Brain pericyte (primary cell): ENCODE data around the gene FTCD.
"Not testable (repeated sequence)": the region's sequence is repeated elsewhere in the genome, so short reads cannot be mapped to it uniquely, and the experiment has no call there.

Experiments used
- DNase-seq: peaks from one replicate; pipeline ENCODE4 v3.0.0-alpha.2; 2012; ENCODE audit warnings: low read depth, low spot score

FTCD gene

DNA sequence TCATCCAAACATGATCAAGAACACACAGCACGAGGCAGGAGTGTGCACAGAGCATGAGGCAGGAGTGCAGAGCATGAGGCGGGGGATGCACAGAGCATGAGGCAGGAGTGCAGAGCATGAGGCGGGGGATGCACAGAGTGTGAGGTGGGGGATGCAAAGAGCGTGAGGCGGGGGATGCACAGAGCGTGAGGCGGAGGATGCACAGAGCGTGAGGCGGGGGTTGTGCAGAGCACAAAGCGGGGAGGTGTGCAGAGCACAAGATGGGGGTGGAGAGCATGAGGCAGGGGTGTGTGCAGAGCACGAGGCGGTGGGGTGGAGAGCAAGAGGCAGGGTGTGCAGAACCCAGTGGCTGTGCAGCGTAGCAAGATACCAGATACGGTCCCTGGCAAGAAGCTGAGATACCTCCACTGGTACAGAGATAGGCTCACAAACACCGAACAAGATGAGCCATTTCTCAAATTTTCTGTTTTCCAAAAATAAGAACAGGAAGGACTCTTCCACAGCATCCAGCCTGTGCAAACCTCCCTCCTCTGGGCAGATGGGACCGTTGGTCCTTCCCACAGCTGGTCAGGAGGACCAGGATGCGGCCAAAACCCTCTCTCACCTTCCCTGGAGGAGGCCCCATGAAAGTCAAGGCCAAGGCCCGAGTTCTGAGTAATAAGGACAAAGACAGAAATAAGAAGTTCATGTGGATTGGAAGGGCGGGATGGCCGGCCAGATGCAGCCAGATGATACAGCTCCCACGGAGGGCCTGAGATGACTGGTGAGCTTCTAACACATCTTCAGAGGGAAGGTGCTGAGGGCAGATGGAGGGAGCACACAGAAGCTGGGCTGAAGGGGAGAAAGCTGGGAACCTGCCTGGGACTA is 16.9 kb upstream of the FTCD start:
- DNase-seq: no peak

DNA sequence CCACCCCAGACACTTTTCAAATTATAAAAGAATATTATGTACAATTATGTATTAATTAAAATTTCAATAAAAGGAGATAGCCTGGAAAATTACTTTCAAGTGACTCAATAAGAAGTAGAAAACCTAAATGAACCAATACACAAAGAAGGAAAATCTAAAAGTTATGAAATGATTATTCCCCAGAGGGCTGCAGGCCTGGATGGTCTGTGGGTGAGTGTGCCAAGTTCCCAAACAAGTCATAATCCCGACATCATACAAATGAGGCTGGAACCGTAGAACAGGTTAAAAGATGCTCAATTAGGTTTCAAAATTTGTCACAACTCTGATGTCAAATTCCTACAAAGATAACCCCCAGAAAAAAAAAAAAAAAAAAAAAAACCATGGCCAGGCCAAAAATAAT is 16.2 kb upstream of the FTCD start:
- no peak for DNase-seq

DNA sequence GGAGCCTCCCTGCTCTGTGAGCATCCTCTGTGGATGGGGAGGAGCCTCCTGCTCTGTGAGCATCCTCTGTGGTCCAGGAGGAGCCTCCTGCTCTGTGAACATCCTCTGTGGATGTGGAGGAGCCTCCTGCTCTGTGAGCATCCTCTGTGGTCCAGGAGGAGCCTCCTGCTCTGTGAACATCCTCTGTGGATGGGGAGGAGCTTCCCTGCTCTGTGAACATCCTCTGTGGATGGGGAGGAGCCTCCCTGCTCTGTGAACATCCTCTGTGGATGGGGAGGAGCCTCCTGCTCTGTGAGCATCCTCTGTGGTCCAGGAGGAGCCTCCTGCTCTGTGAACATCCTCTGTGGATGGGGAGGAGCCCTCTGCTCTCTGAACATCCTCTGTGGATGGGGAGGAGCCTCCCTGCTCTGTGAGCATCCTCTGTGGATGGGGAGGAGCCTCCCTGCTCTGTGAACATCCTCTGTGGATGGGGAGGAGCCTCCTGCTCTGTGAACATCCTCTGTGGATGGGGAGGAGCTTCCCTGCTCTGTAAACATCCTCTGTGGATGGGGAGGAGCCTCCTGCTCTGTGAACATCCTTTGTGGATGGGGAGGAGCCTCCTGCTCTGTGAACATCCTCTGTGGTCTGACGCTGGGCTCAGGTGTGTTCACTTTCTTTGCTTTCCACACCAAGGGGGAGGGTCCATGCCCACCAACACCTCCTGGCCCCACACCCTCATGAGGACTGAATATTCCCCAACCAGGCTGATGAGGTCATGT is 15.2 kb upstream of the FTCD start:
- DNase-seq: not testable (repeated sequence)

DNA sequence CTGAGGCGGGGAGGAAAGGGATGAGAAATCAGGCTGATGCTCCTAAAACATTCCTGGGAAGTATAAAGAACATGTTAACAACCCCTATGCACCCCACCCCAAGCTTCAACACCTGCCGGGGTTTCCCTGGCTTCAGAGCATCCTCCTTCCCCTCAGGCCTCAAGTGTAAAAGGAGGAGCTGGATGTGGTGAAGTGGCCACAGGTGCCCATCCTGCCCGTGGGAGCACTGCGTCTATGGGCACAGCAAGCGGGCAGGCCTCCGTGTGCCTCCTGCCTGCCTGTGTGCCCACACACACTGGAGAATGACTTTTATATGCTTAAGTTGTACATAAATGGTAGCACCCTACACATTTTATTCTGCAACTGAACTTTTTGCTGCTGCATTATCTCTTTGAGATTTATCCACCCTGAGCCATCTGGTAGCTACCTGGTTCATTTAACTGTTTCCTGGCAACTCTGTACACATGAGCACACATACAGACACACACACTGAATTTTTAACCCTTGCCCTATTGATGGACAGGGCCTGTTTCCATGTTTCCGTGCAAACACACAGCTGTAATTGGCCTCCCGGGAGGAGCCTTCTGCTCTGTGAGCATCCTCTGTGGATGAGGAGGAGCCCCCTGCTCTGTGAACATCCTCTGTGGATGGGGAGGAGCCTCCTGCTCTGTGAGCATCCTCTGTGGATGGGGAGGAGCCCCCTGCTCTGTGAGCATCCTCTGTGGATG is 13.4 kb upstream of the FTCD start:
- no peak for DNase-seq

DNA sequence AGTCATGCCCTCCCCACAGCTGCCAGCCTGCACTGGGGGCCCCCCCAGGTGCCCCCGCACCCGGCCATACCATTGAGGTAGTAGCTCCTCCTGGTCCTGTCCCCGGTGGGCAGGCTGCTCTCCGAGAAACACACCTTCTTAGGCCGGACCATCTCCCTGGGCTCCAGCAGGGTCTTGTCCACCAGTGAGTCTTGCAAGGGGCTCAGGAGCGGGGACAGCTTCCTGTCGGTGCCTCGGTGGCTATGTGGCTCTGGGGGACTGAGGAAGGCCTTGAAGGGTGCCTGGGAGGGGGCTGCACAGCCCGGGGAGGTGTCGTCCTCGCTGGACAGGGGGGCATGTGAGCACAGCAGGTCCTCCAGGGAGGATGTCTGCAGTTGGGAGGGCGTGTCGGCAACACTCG is 12.9 kb upstream of the FTCD start:
- no peak for DNase-seq

DNA sequence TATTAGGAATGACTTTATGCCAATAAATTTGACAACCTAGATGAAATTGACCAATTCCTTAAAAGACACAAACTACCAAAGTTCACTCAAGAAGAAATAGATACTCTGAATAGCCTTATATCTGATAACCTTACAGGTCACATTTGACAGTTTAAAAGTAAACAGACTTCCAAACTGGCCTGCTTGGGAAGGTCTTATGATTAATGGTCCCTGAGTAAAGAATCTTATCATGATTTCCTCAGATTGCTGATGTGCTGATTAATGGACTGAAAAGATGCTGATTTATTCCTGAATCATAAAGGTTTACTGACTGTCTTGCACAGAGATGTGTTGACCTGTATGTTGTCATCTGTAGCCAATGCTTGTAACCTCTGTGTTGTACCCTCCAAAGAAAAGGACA is 9.7 kb upstream of the FTCD start:
- DNase-seq: no peak

DNA sequence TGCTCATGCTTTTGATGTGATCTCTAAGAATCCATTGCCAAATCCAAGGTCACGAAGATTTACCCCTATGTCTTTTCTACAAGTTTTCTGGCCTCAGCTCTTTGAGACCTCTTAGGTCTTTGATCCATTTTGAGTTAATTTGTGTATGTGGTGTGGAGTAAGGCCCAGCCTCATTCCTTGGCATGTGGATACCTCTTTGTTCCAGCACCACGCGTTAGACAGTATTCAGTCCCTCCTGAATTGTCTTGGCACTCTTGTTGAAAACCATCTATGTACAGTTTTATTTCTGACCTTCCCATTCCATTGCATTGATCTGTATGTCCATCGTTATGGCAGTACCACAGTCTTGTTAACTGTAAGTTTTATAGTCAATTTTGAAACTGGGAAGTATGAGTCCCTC is 8.0 kb upstream of the FTCD start:
- no peak for DNase-seq

DNA sequence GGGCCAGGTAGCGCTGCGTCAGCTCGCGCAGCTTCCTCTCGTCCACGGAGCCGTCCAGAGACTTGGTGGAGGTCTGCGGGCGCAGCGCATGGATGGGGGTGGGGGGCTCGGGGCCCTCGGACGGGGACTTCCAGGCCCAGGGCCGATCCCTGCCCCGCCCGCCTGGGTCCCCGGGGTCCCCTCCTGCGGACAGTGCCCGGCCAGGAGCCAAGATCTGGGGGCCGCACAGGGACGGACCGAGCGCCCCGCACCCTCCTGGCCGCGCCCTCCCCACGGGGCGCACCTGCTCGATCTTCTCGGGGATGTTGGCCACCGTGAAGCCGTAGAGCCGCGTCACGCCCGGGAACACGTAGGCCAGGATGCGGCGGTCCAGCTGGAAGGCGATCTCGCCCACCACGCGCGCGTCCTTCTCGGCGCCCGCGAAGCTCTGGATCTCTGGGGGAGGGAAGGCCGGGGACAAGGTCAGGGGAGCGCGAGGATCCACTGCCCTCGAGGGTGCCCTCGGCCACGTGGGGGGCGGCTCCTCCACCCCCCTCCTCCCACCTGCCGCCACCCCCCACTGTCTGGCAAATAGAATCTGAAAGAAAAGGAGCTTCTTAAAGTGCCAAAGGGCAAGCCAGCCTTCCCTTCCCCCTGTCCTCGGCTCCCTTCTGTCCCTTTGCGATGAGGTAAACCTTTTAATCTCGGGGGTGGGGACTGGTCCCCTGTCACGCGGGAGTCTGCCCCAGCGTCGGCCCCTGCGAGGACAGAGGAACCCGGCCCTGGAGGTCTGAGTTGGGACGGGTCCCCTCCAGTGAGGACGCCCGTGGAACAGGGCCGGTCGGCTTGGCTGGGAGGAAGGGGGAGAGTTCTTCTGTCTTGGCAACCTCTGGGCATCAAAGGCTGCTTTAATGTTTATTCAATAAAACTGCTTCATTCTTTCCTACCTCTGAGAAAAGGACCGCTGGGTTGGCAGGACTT is 6.5 kb upstream of the FTCD start:
- no peak for DNase-seq

DNA sequence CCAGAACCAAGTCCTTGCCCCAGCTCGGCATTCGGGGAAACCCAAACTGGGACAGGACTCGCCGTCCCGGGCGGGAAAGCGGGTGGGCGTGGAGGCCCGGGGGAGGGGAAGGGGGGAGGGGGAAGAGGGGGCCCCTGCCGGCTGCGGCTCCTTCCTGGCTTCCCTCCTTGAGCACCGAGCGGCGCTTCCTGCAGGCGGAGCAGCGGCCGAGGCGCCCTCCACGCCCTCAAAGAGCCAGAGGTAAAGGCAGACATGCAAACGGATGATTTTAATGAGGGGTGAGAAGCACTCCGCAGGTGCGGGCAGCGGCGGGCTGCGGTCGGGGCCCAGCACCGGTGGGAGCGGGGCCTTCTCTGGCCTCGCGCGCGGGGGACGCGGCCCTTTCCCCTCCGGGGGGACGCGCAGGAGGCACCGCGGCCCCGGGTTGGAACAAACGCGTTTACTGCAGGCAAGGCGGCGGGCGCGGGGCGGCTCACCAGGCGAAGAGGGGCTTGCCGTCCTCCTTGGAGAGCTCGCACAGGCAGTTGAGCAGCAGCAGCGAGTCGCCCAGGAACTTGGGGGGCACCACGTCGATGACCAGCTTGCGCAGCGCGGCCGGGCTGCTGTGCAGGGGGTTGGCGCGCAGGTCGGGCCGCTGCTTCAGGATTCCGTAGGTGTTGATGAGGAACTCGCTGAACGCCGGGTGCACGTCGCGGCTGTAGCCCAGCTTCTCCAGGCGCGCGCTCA is 5.7 kb upstream of the FTCD start:
- DNase-seq: no peak

DNA sequence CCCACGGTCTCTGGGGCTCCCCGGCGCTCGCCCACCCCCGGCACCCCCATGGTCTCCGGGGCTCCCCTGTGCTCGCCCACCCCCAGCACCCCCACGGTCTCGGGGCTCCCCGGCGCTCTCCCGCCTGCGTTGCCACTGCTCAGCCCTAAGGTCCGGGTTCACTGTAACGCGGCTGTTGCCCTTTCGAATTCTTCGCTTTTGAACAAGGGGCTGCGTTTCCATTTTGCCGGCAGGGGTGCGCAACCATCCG is 5.2 kb upstream of the FTCD start:
- no peak for DNase-seq

DNA sequence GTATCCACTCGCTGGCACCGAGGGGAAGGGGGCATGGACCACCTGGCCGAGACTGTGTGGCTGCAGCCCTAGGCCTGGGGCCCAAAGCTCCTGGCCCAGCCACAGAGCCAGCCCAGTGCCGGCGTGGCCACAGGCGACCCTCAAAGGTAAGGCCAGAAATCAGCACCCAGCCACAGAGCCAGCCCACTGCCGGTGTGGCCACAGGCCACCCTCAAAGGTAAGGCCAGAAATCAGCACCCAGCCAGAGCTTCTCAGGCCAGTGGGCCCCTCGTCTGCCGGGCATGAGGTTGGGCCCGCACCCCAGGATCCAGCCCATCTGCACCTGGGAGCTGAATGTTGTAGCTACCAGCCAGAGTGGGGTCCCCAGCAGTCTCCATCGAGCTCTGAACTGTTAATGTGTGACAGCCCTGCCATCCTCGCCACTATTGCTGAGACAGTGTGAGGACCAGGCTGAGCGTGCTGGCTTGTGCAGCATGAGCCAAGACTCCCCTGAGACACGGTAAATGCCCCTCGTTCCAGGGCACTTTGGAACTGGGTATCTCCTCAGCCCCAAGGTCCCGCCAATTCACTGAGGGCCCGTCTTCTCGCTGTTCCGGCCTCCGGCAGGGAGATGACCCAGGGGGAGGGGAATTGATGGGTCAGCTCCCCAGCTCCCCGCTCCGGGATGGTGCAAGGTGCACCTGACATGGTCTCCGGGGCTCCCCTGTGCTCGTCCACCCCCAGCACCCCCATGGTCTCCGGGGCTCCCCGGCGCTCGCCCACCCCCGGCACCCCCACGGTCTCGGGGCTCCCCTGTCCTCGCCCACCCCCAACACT is 4.7 kb upstream of the FTCD start:
- no peak for DNase-seq

DNA sequence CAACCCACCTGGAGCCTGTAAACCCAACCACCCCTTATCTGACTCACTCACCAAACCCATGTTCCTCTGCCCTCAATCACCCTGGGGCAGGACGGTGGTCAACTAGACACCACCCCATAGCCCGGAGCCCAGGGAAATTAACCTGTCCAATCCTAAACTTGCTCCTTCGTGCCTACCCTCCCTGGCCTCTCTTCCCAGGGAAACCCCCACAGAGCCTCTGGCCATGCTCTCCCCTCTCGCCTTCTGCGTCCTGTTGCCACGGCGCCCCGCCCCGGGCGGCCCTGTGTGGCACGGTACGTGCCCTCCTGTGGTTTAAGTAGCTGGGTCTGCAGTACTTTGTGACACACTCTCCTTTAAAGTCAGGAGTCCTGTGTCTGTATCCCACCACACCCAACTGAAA is 4.0 kb upstream of the FTCD start:
- DNase-seq: no peak

DNA sequence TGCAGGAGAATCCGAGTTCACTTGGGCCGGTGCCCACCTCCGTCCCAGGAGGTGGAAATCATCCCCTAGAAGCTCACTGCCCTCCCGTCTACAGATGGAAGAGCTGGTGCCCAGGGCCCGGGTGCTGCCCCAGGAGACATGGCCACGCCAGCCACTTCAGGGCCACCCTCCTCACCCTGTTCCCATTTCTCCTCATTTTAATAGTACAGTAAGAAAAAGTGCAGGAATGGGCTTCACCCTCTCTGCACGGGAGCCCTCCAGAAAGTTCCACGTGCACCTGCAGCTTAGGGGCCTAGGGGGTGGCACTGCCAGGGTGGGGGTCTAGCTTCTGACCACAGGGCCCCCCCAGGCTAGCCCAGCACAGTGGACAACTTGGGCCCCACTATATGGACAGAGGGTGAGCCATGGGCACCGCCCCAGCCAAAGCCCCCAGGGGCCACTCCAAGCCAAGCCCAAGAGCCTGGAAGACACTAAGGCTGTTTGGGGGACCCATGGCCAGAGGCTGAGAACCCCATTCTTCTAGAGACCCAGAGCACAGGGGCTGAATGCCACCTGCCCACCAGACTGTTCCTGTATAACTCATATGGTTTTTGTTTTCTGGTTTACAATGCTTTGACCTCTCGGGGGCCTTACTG is 3.4 kb upstream of the FTCD start:
- DNase-seq: no peak

DNA sequence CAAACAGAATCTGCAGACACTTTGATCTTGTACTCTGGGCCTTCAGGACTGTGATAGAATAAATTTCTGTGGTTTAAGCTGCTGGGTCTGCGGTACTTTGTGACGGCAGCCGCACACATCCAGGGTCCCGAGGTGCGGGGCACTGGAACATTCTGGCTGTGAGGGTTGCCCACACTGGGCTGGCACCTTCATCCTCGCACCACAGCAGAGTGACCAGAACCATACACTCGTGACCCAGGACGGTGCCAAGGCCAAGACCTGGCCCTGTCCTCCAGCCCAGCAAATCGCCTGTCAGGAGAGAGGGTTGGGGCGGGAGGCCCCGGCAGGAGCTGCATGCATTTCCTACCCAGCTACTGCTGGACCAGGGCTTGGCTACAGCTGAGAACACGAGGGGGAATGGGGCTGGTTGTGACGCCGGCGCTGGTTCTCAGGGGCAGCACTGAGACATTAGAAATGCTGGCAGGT is 2.6 kb upstream of the FTCD start:
- no peak for DNase-seq

DNA sequence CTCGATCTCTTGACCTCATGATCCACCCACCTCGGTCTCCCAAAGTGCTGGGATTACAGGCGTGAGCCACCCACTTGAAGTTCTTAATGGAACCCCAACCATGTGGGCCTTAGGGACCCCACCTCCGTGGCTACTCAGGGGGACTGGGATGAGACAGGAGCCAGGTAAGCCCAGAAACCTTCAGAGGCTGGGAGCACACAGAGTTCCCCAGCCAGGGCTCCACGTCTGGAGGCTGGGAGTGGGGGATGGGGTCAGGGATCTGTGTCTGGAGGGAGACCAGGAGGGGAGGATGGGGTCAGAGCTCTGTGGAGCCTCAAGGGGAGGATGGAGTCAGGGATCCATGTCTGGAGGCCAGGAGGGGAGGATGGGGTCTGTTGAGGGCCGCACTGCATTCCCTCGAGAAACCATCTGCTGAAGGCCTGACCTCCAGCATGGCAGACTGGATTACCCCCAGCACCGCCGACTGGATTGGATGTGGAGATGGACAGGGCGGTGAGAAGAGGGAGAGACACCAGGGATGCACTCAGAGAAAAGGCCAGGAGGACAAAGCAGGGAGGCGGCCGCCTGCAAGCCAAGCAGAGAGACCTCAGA is 2.1 kb upstream of the FTCD start:
- DNase-seq: no peak

DNA sequence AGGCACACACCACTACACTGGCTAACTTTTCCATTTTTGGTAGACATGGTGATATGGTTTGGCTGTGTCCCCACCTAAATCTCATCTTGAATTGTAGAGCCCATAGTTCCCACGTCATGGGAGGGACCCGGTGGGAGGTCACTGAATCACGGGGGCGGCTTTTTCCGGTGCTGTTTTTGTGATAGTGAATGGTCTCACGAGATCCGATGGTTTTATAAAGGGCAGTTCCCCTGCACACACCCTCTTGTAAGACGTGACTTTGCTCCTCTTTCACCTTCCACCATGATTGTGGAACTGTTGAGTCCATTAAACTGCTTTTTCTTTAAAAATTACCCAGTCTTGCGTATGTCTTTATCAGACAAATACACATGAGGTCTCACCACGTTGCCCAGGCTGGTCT is 1.3 kb upstream of the FTCD start:
- DNase-seq: no peak

DNA sequence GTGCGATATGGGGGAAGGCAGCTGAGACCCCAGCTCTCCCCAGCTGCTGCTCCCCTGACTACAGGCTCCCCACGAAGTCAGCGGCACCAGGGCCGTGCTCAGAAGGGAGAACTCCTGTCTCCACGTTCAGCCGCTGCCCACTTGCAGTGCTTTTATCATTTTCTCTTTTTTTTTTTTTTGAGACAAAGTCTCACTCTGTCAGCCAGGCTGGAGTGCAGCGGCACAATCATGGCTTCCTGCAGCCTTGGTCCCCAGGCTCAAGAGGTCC is 933 bp upstream of the FTCD start:
- no peak for DNase-seq

DNA sequence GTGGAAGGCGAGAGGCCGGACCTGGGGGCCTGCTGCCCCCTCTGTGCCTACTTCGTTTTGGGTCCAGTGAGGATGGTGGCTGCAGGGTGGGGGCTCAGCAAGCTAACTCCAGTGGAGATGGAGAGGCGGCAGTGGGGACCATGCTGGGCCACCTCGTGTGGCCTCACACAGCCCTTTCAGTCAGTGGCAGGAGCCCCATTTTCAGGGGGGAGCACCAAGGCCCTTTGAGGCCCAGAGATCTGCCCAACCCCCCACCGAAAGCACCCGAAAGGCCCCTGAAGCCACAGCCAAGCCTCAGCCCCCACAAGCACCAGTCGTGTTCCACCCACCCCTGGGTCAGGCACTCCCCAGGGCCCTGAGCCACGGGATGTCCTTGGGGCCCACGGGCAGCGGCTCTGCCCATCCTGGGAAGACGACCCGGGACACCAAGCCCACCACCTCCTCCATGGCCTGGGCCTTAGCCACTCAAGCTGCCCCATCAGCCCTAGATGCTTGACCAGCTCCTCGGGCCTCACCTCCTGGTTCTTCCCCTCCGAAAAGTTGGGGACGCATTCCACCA is 345 bp downstream of the FTCD start:
- no peak for DNase-seq
